ENCODE measurements around the gene UCHL3. TPM values are rescaled to one million over a fixed set of nuclear protein-coding genes. Genes with fewer than 3 reads are reported as not detected.

Gene UCHL3
- total and polyA plus RNA-seq, 2 donors (not counting 3 experiments of a cell fraction or from before 2014, with no cell fraction given) = 31.3 to 46.8 TPM

GRCh38 chr13:75643182-75643581 is 93.6 kb downstream of the UCHL3 start:
- H3K9me3 ChIP-seq (replicated peaks; ENCODE audit: control insufficient read depth, insufficient read depth, low read length) = no peaks in the 10 kb centered on the region
- dilution Hi-C loops (cut with MboI; ENCODE audit: extremely low pct_ligation_motif_present, low sequenced_read_pairs) (no loop called here), intact Hi-C loops (cut with micrococcal nuclease) (no loop called here)
- H3K27me3 ChIP-seq (ENCODE audit: control insufficient read depth in 2 of 2, insufficient read depth in 2 of 2, low read length in 2 of 2) = no peaks in the 10 kb centered on the region
- FAIRE-seq (no peak), DNase-seq (ENCODE audit: low read depth, low spot score) (no peak)
- peaks cover 4% of the 10 kb centered on the region for H3K79me2 ChIP-seq (ENCODE audit: control insufficient read depth, insufficient read depth, low read length)
- H3K9ac ChIP-seq (replicated peaks; ENCODE audit: extremely low read depth, insufficient read depth, low read length) = no peak overlapping the region
- H3K4me2 ChIP-seq (ENCODE audit: insufficient read depth, low read length) = no peak overlapping the region
- no peak overlapping the region for H2AFZ ChIP-seq (ENCODE audit: low read depth, low read length)
- POLR2A ChIA-PET = no interaction called here
- no peaks in the 10 kb centered on the region for H3K4me1 ChIP-seq (ENCODE audit: control insufficient read depth, extremely low read depth, insufficient read depth, low read length)
- TF ChIP-seq GATA2 (IDR thresholded peaks at IDR 0.05; ENCODE audit: insufficient read depth, insufficient read length, low read depth, low read length) = no peak
- no peak for TF ChIP-seq FOS (IDR thresholded peaks at IDR 0.05; ENCODE audit: borderline replicate concordance, insufficient read depth, low read length)
- TF ChIP-seq JUN (IDR thresholded peaks at IDR 0.05; ENCODE audit: borderline replicate concordance, insufficient read depth, insufficient read length, low read depth) = no peak
- TF ChIP-seq EZH2 (IDR thresholded peaks at IDR 0.05; ENCODE audit: borderline replicate concordance, low read depth, low read length, severe bottlenecking) = no peak
- TF ChIP-seq, protein P1, sequence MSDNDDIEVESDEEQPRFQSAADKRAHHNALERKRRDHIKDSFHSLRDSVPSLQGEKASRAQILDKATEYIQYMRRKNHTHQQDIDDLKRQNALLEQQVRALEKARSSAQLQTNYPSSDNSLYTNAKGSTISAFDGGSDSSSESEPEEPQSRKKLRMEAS (IDR thresholded peaks at IDR 0.05; ENCODE audit: insufficient read depth, insufficient read length) = no peak
- no peak for TF ChIP-seq MYC (IDR thresholded peaks at IDR 0.05; ENCODE audit: low read depth, low read length)
- TF ChIP-seq, protein P2, sequence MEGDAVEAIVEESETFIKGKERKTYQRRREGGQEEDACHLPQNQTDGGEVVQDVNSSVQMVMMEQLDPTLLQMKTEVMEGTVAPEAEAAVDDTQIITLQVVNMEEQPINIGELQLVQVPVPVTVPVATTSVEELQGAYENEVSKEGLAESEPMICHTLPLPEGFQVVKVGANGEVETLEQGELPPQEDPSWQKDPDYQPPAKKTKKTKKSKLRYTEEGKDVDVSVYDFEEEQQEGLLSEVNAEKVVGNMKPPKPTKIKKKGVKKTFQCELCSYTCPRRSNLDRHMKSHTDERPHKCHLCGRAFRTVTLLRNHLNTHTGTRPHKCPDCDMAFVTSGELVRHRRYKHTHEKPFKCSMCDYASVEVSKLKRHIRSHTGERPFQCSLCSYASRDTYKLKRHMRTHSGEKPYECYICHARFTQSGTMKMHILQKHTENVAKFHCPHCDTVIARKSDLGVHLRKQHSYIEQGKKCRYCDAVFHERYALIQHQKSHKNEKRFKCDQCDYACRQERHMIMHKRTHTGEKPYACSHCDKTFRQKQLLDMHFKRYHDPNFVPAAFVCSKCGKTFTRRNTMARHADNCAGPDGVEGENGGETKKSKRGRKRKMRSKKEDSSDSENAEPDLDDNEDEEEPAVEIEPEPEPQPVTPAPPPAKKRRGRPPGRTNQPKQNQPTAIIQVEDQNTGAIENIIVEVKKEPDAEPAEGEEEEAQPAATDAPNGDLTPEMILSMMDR (IDR thresholded peaks at IDR 0.05; ENCODE audit: extremely low read depth in 1 of 2, insufficient read depth in 1 of 2, low read depth in 1 of 2, low read length in 2 of 2) = no peak
- TF ChIP-seq POLR2AphosphoS5 (IDR thresholded peaks at IDR 0.05; ENCODE audit: insufficient read depth, low read depth, low read length) = no peak
- TF ChIP-seq POLR2A (IDR thresholded peaks at IDR 0.05; ENCODE audit: low read depth, low read length) = no peak
- BruUV-seq (replicated peaks) = no TSS peak
- no peak overlapping the region for H3K4me3 ChIP-seq (replicated peaks in 1 of 3; ENCODE audit: insufficient read depth in 1 of 3, low read depth in 1 of 3, low read length in 3 of 3)
- no peaks in the 10 kb centered on the region for H3K36me3 ChIP-seq (ENCODE audit: control insufficient read depth in 2 of 2, extremely low read depth in 1 of 2, insufficient read depth in 2 of 2, low read length in 2 of 2)
- no peak overlapping the region for H3K27ac ChIP-seq (ENCODE audit: insufficient read depth, low read depth, low read length)
- no peaks in the 10 kb centered on the region for H3K9me1 ChIP-seq (replicated peaks; ENCODE audit: control insufficient read depth, extremely low read depth, insufficient read depth, low read length)
- no peaks in the 10 kb centered on the region for H4K20me1 ChIP-seq (replicated peaks; ENCODE audit: control insufficient read depth, extremely low read depth, insufficient read depth, low read length)
- CTCF ChIA-PET = no interaction called here
